Measurements from ENCODE around the gene SYNGAP1. TPM values are rescaled to one million over a fixed set of nuclear protein-coding genes. Genes with fewer than 3 reads are reported as not detected.

SYNGAP1 gene
- total RNA-seq, 1 donor from 2014 or later = 48.6 TPM

DNA sequence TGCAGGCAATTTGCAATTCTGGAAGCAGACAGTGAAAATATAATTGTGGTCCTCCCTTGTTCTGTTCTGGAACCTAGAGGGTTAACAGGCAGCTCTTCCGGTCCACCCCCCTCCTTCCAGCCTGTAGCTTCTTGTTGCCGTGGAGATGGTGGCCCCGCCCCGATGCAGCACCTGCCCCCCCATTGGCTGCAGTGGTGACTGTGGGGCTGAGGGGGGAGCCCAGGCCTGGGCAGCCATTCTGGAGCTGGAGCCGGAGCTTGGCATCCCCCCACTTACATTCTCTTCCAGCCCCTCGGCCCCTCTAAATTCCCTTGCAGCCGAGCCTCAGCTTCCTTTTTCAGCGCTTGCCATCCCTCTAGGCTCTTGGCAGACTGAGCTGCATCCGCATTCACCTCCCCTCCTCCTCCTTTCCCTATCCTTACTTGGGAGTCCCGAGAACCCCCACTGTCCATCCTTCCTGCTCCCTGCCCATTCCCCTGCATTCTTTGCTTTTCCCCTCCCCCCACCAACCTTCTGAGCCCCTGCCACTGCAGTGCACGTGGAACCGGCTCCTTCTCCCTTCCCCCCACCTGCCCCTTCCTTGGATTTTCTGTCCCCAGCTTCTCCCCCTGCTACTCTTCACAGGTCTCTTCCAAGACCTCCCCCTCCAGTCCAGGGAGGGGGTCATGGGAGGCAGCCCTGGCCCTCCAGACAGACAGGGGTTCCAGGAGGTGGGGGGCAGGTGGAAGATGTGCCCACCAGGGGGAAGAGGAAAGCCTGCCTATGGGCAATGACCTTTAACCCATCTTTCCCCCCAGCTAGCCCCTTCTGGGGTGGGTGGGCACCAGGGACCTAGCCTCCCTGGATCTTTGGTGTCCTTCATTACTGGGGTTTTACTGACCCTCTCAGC lies 11.4 kb downstream of the SYNGAP1 start:
- Mint-ChIP-seq H3K4me1 (ENCODE audit: unreplicated experiment) (peaks cover 66% of the 10 kb centered on the region), H3K4me3 (ENCODE audit: unreplicated experiment) (peak overlapping the region; percentile 56), H3K27ac (ENCODE audit: unreplicated experiment) (peak overlapping the region; percentile 93), H3K27me3 (ENCODE audit: unreplicated experiment) (peaks cover 15% of the 10 kb centered on the region), H3K36me3 (ENCODE audit: low read depth, unreplicated experiment) (peaks cover 17% of the 10 kb centered on the region), H3K9me3 (ENCODE audit: unreplicated experiment) (no peaks in the 10 kb centered on the region)
- peak; percentile 84 for DNase-seq (ENCODE audit: low spot score)
- TF ChIP-seq, protein P1, sequence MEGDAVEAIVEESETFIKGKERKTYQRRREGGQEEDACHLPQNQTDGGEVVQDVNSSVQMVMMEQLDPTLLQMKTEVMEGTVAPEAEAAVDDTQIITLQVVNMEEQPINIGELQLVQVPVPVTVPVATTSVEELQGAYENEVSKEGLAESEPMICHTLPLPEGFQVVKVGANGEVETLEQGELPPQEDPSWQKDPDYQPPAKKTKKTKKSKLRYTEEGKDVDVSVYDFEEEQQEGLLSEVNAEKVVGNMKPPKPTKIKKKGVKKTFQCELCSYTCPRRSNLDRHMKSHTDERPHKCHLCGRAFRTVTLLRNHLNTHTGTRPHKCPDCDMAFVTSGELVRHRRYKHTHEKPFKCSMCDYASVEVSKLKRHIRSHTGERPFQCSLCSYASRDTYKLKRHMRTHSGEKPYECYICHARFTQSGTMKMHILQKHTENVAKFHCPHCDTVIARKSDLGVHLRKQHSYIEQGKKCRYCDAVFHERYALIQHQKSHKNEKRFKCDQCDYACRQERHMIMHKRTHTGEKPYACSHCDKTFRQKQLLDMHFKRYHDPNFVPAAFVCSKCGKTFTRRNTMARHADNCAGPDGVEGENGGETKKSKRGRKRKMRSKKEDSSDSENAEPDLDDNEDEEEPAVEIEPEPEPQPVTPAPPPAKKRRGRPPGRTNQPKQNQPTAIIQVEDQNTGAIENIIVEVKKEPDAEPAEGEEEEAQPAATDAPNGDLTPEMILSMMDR (IDR thresholded peaks at IDR 0.05; ENCODE audit: unreplicated experiment) = no peak

DNA sequence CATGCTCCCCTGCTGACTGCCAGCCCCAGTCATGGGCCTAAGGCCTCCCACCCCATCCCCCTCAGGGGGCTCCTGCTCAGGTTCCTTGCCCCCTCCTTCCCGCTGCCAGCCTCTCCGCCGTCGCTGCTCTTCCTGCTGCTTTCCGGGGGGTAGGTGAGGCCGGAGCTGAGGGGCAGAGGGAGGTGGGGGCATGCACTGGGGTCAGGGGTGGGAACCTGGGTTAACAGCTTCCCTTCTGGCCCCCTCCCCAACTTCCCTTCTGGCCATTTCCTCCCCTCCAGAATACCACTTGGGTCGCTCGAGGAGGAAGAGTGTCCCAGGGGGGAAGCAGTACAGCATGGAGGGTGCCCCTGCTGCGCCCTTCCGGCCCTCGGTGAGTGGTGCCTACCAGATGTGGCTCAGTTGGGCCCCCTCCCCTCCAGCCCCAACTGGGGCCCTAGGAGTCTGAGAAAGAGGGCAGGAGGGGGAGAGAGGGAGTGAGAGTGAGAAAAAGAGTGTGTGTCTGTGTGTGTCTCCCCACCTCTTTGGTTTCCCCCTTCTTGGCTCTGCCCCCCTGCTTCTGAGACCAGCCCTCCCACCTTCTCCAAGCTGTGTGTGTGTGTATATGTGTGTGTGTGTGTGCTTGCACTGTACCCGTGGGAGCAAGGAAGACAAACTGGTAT lies 12.1 kb downstream of the SYNGAP1 start:
- Mint-ChIP-seq H3K4me1 (ENCODE audit: unreplicated experiment) (peaks cover 63% of the 10 kb centered on the region), H3K4me3 (ENCODE audit: unreplicated experiment) (peak overlapping the region; percentile 61), H3K9me3 (ENCODE audit: unreplicated experiment) (no peaks in the 10 kb centered on the region), H3K27me3 (ENCODE audit: unreplicated experiment) (peaks cover 12% of the 10 kb centered on the region), H3K27ac (ENCODE audit: unreplicated experiment) (peak overlapping the region; percentile 59), H3K36me3 (ENCODE audit: low read depth, unreplicated experiment) (peaks cover 25% of the 10 kb centered on the region)
- no peak for DNase-seq (ENCODE audit: low spot score)
- TF ChIP-seq, protein P1 (IDR thresholded peaks at IDR 0.05; ENCODE audit: unreplicated experiment) = no peak

DNA sequence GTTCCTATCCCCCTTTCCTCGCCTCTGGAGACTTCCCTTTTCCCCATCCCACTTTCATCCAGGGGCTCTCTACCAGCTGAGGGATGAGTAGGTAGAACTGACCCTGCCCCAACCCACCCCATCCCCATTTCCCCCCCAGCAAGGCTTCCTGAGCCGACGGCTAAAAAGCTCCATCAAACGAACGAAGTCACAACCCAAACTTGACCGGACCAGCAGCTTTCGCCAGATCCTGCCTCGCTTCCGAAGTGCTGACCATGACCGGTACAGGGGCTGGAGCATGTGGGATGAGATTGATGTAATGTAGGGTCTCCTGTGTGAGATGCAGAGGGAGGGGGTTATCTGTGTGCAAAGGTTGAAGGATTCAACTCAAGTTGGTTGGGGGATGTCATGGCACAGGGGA lies 12.7 kb downstream of the SYNGAP1 start:
- peak overlapping the region; percentile 61 for H3K4me3 Mint-ChIP-seq (ENCODE audit: unreplicated experiment)

DNA sequence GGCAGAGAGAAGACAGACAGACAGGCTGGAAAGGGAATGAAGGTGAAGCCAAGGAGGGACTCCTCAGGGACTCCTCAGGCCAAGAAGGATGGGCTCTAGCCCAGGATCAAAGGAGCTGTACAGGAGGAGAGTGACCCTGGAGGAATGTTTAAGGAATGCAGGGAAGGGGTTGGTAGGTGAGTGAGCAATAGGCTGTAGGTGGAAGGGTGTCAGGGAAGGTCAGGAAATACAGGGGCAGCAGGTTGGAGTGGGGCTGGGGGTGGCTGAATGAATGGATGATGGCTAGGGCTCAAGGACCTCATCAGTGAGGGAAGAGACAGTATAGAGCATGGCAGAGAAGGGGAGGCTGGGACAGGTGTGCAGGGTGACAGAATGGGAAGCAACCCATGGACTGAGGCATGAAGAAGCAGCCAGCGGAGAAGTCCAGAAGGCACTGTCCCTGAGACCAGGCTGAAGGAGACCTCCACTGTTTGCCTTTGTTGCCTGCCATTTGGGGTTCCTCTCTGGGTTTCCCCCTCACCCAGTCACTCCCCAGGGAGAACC lies 13.2 kb downstream of the SYNGAP1 start:
- Mint-ChIP-seq H3K27ac (ENCODE audit: unreplicated experiment) (peak overlapping the region; percentile 59), H3K36me3 (ENCODE audit: low read depth, unreplicated experiment) (peaks cover 31% of the 10 kb centered on the region), H3K4me1 (ENCODE audit: unreplicated experiment) (peaks cover 58% of the 10 kb centered on the region), H3K9me3 (ENCODE audit: unreplicated experiment) (no peaks in the 10 kb centered on the region), H3K27me3 (ENCODE audit: unreplicated experiment) (peaks cover 12% of the 10 kb centered on the region), H3K4me3 (ENCODE audit: unreplicated experiment) (peak overlapping the region; percentile 61)
- no peak for DNase-seq (ENCODE audit: low spot score)
- TF ChIP-seq, protein P1 (IDR thresholded peaks at IDR 0.05; ENCODE audit: unreplicated experiment) = no peak

More for the DNA sequence above, 12.7 kb downstream of the SYNGAP1 start:
- no peak for DNase-seq (ENCODE audit: low spot score)
- TF ChIP-seq, protein P1 (IDR thresholded peaks at IDR 0.05; ENCODE audit: unreplicated experiment) = no peak
- Mint-ChIP-seq H3K27me3 (ENCODE audit: unreplicated experiment) (peaks cover 12% of the 10 kb centered on the region), H3K9me3 (ENCODE audit: unreplicated experiment) (no peaks in the 10 kb centered on the region), H3K4me1 (ENCODE audit: unreplicated experiment) (peaks cover 58% of the 10 kb centered on the region), H3K36me3 (ENCODE audit: low read depth, unreplicated experiment) (peaks cover 31% of the 10 kb centered on the region), H3K27ac (ENCODE audit: unreplicated experiment) (peak overlapping the region; percentile 59)
